NCI-H524 (cell line): ENCODE data around the gene KRTAP21-2.
A peak's percentile ranks its signal among the peaks of the same experiment; 100 is the strongest.
"Not testable (repeated sequence)": the region's sequence is repeated elsewhere in the genome, so short reads cannot be mapped to it uniquely, and the experiment has no call there.

Experiments used
- DNase-seq, 2 experiments: peaks; one replicate each; lab custom pipeline; 2025; lab: John Stamatoyannopoulos, UW

The KRTAP21-2 gene

GRCh38 chr21:30747159-30747558, at the start of gene KRTAP21-2:
Gene KRTAP21-2, minus strand, starts transcription at chr21:30747259. Its CDS starts 57 bp downstream, at chr21:30747202.
- DNase-seq, result no peak

- DNase-seq, result no peak
Observed at GRCh38 chr21:30793581-30794314, 46.7 kb upstream of the KRTAP21-2 start.

GRCh38 chr21:30779249-30779648, 32.2 kb upstream of the KRTAP21-2 start:
- no peak for DNase-seq

- DNase-seq, result no peak
Observed at GRCh38 chr21:30769724-30770431, 22.8 kb upstream of the KRTAP21-2 start.

GRCh38 chr21:30760776-30761175, 13.7 kb upstream of the KRTAP21-2 start:
- no peak for DNase-seq

- no peak for DNase-seq
Observed at GRCh38 chr21:30758306-30758705, 11.2 kb upstream of the KRTAP21-2 start.

- DNase-seq, result not testable (repeated sequence)
Observed at GRCh38 chr21:30755328-30755727, 8.3 kb upstream of the KRTAP21-2 start, which contains the start of gene KRTAP21-1. Gene KRTAP21-1, minus strand, starts transcription at chr21:30755428. Its CDS starts 50 bp downstream, at chr21:30755378.

- no peak for DNase-seq
Observed at GRCh38 chr21:30740462-30740861, 6.6 kb downstream of the KRTAP21-2 start.

GRCh38 chr21:30733026-30733425, 14.0 kb downstream of the KRTAP21-2 start:
- no peak for DNase-seq

- no peak for DNase-seq
Observed at GRCh38 chr21:30726726-30727125, 20.3 kb downstream of the KRTAP21-2 start.

GRCh38 chr21:30719401-30719800, 27.7 kb downstream of the KRTAP21-2 start:
- DNase-seq, result no peak

GRCh38 chr21:30718239-30718909, 28.7 kb downstream of the KRTAP21-2 start, which contains the start of gene KRTAP21-3:
Gene KRTAP21-3, minus strand, starts transcription at chr21:30718777. Its CDS starts 18 bp downstream, at chr21:30718759.
- DNase-seq, result no peak

GRCh38 chr21:30717105-30717504, 30.0 kb downstream of the KRTAP21-2 start:
- no peak for DNase-seq

- DNase-seq, result no peak
Observed at GRCh38 chr21:30714946-30715345, 32.1 kb downstream of the KRTAP21-2 start.

GRCh38 chr21:30714456-30714855, 32.6 kb downstream of the KRTAP21-2 start:
- no peak for DNase-seq

- DNase-seq, result no peak
Observed at GRCh38 chr21:30713766-30714165, 33.3 kb downstream of the KRTAP21-2 start.

- peak in 1 of 2 experiments; percentile 2 for DNase-seq
Observed at GRCh38 chr21:30710499-30710898, 36.6 kb downstream of the KRTAP21-2 start.

- no peak for DNase-seq
Observed at GRCh38 chr21:30707409-30707808, 39.6 kb downstream of the KRTAP21-2 start.
